GM21381 (cell line): ENCODE data around the gene IL12RB1.
"Not testable (repeated sequence)": the region's sequence is repeated elsewhere in the genome, so short reads cannot be mapped to it uniquely, and the experiment has no call there.

ENCODE experiments used
- ATAC-seq: cut with Tn5 transposase; IDR thresholded peaks from one replicate; pipeline ENCODE4 v1.9.1; 2021; ENCODE audit warnings: mild to moderate bottlenecking, moderate library complexity; ENCODE audit not compliant: unreplicated experiment

Gene IL12RB1

GRCh38 chr19:18112989-18113478, 26.3 kb upstream of the IL12RB1 start:
- no peak for ATAC-seq

- ATAC-seq = no peak
Measured at GRCh38 chr19:18110609-18111232, 24.0 kb upstream of the IL12RB1 start.

GRCh38 chr19:18109733-18110608, 23.2 kb upstream of the IL12RB1 start:
- no peak for ATAC-seq

- ATAC-seq = no peak
Measured at GRCh38 chr19:18109341-18109732, 22.6 kb upstream of the IL12RB1 start.

- ATAC-seq = no peak
Measured at GRCh38 chr19:18108897-18109296, 22.2 kb upstream of the IL12RB1 start.

GRCh38 chr19:18107235-18107634, 20.5 kb upstream of the IL12RB1 start:
- ATAC-seq = no peak

GRCh38 chr19:18105259-18105658, 18.5 kb upstream of the IL12RB1 start:
- not testable (repeated sequence) for ATAC-seq

- no peak for ATAC-seq
Measured at GRCh38 chr19:18104793-18105131, 18.0 kb upstream of the IL12RB1 start.

GRCh38 chr19:18102916-18103542, 16.3 kb upstream of the IL12RB1 start:
- no peak for ATAC-seq

GRCh38 chr19:18101268-18101667, 14.5 kb upstream of the IL12RB1 start:
- ATAC-seq = no peak

- ATAC-seq = no peak
Measured at GRCh38 chr19:18100710-18101109, 14.0 kb upstream of the IL12RB1 start.

- ATAC-seq = no peak
Measured at GRCh38 chr19:18099623-18099995, 12.9 kb upstream of the IL12RB1 start.

GRCh38 chr19:18098891-18099622, 12.3 kb upstream of the IL12RB1 start:
- peak; percentile 50 for ATAC-seq

GRCh38 chr19:18097993-18098890, 11.5 kb upstream of the IL12RB1 start:
- ATAC-seq = no peak

- ATAC-seq = peak; percentile 65
Measured at GRCh38 chr19:18097217-18097992, 10.7 kb upstream of the IL12RB1 start, which contains the start of gene MAST3. Gene MAST3 (plus strand): TSS chr19:18097778. CDS start chr19:18097793, 15 bp downstream.

GRCh38 chr19:18096258-18096657, 9.5 kb upstream of the IL12RB1 start:
- ATAC-seq = no peak

- ATAC-seq = no peak
Measured at GRCh38 chr19:18093439-18094161, 6.9 kb upstream of the IL12RB1 start.

GRCh38 chr19:18091217-18091608, 4.5 kb upstream of the IL12RB1 start:
- peak; percentile 47 for ATAC-seq
